GM18507 (cell line): Measurements from ENCODE around the gene DCDC2C.
"Not testable (repeated sequence)": the region's sequence is repeated elsewhere in the genome, so short reads cannot be mapped to it uniquely, and the experiment has no call there.

Experiments used
- DNase-seq: peaks from one replicate; pipeline ENCODE4 v3.0.0; 2011; ENCODE audit warnings: low read depth; ENCODE audit not compliant: insufficient read length; ENCODE audit errors: extremely low spot score
- FAIRE-seq: peaks from 2 replicates; lab custom pipeline; 2011; peaks lifted over from hg19 to GRCh38; lab: Jason Lieb, UNC

Gene DCDC2C

DNA sequence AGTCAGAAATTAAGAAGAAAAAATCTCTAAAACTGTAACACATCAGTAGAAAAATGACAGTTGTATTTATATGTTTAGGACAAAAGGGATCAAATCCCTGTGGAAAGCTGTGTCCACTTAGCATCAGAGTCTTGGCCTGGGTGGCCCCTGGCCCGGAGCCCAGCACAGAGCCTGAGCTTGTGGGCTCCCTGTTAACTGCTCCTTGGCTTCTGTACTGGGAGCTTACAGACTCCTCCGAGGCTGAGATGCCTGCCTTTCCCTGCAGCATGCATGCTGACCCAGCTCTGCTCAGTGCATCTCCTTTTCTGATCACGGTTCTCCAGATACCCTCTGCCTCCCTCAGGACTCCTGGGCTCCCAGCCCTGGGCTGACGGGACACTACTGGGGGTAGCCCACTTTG is 98.1 kb downstream of the DCDC2C start:
- FAIRE-seq (no peak), DNase-seq (no peak)

- FAIRE-seq (no peak), DNase-seq (no peak)
These were observed 102.0 kb downstream of the DCDC2C start for GRCh38 chr2:3805201-3805939.

DNA sequence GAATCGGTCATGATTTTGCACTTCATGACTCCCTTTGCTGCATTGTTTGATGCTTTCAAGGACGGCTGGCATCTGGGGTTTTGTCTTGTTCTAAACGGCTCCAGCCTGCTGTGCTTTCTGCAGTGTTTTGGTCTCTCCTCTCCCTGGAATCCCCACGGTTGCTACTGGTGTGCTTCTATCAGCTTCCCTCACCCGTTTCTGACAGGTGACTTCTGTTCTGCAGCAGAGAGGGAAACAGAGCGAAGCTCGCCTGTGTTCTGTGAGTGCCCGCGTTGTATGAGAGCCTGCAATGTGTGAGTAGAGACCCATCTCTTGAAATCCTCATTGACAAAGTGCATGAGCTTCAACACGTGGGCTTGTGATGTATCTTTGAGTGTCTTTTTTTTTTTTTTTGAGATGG is 102.8 kb downstream of the DCDC2C start:
- DNase-seq = no peak
- FAIRE-seq = no peak

GRCh38 chr2:3806730-3807129 is 103.4 kb downstream of the DCDC2C start:
- no peak for FAIRE-seq

DNA sequence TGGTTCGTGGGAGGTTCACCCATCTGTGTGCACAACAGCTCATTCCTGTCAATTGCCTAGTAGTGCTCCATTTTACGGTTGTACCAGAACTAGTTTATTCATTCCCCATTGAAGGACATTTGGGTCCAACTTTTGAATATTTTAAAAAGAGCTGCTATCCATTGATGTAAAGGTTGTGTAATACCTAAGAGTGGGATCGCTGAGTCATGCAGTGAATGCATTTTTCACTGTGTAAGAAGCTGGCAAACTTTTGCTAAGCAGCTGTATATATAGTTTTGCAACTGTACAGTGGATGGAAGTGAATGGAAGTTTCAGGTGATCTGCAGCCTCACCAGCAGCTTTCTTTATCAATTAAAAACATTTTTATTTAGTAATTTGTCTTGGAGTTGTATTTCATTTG is 104.5 kb downstream of the DCDC2C start:
- DNase-seq (no peak), FAIRE-seq (no peak)

More at GRCh38 chr2:3806730-3807129, 103.4 kb downstream of the DCDC2C start:
- DNase-seq = no peak

DNA sequence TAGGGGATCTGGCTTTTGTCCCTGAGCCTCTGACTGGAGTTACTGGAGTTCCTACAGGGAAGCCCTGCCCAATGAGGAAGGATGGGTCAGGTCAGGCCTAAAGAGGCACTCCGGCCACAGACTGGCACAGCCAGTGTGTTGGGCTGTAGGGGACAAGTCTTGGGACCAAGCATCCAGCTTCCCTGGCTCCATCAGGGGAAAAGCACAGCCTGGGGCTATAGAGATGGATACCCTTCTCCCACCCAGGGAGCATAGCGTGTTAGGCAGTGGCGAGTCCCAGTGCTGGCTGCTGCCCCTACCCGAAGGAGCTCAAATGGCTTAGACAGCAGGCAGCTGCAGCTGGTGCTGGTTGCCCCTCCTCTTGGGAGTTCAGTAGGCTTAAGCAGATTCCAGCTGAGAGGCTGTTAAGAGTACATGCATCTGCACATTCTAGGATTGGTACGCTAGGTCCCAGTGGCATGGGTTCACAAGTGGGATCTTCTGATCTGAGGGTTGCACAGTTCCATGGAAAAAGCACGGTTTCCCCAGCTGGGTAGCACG is 111.4 kb downstream of the DCDC2C start:
- DNase-seq (no peak), FAIRE-seq (no peak)

DNA sequence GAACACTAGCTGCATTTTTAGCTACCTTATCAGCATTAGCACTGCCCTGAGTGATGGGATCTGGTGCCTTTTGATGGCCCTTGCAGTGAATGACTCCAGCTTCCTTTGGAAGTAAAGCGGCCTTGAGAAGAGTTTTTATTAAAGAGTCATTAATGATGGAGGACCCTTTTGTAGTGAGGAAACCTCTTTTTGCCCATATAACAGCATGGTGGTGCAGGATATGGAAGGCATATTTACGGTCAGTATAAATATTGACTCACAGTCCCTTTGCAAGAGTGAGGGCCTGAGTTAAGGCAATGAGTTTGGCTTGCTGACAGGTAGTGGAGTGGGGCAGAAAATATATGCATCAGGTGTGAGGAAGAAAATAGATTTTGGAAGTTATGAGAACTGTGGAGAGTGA is 113.8 kb downstream of the DCDC2C start:
- FAIRE-seq, DNase-seq: not testable (repeated sequence)

DNA sequence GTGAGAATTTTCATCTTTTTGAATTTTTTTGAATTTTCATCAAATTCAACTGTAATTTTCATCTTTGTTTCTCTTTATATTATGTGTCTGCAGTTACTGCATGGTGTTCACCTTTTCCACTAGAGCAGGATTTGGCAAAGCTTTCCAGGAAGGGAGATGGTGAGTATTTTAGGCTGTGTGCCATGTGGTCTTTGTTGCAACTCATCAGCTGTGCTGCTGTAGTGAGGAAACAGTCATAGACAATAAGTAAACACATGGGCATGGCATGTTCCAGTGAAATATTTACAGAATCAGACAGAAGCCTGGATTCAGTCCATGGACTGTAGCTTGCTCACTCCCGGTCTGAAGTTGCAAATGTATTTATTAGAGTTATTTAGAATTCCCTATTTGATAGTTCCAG is 120.4 kb downstream of the DCDC2C start:
- no peak for DNase-seq
- no peak for FAIRE-seq

GRCh38 chr2:3827673-3828575 is 124.5 kb downstream of the DCDC2C start:
- FAIRE-seq (peak; percentile 42), DNase-seq (no peak)

DNA sequence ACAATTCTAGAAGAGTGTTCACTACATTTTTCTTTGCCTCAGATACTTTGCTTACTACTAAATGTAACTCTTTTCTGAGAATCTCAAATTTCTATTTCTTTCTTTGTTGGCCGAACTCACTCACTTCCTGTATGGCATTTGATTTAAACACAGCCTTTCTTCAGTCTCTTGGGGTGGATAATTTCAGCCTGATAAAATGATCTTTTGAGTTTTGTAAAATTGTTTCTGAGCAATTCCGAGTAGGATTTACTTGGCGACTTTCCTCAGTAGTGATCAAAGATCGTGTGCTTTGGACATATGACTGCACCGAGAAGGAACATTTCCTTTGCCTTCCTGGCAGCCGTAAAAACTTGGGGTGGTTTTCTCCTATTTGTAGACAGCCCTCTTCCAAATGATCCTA is 127.4 kb downstream of the DCDC2C start:
- DNase-seq (no peak), FAIRE-seq (no peak)

GRCh38 chr2:3837086-3837485 is 133.7 kb downstream of the DCDC2C start:
- DNase-seq = no peak
- FAIRE-seq = no peak

GRCh38 chr2:3838348-3838747 is 135.0 kb downstream of the DCDC2C start:
- DNase-seq (no peak), FAIRE-seq (no peak)

DNA sequence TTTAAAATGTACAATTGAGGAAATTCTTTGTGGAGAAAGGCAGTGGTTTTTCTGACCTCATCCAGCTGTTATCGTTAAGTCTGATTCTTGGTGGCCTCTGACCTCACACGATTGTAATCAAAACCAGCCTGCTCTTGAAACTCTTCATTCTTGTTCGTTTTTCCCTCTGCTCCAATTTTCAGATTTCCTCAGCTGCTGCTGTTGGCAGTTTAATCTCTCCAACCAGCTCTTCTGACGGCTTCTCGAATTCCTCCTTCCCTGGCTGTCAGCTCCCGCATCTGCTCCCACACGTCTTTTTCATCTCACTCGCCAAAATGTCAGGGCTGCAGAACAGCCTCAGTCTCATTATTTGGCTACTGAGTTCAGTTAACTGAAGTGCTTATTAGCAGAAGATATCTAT is 136.1 kb downstream of the DCDC2C start:
- DNase-seq (no peak), FAIRE-seq (no peak)

GRCh38 chr2:3840611-3841155 is 137.3 kb downstream of the DCDC2C start:
- no peak for DNase-seq
- no peak for FAIRE-seq

DNA sequence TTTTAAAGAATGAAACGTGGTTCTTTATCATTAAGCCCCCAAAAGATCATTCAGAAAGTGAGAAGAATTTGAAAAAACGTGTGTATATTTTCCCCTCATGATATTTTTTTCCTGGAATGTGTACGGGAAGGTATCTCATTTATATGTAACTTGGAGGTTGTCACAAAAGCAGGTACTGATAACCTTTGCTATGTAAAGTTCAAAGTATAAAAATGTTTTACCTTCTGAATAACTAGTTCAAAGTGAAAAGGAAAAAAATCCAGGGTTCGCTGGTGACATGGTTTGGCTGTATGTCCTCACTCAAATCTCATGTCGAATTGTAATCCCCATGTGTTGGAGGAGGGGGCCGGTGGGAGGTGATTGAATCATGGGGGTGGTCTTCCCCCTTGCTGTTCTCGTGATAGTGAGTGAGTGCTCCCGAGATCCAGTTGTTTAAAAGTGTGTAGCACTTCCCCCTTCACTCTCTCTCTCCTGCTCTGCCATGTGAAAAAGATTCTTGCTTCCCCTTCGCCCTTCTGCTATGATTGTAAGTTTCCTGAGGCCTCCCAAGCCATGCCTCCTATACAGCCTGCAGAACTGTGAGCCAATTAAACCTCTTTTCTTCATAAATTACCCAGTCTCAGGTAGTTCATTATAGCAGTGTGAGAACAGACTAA is 144.2 kb downstream of the DCDC2C start:
- no peak for FAIRE-seq

DNA sequence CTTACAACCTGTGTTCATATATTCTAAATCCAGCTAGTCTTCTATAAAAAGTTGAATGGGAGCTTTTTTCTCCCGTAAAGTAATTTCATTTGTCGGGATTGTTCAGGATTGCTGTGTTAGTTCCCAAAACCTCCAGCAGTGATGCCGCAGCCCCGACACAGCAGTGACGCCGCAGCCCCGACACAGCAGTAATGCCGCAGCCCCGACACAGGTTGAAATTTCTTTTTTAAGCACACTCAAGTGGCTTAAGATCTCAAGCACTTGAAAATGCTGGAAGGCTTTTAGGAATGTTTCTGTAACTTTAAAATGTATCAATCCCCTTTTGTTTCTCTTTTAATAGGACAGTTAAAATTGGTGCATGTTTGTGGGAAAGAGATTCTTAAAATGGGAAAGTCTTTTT is 145.4 kb downstream of the DCDC2C start:
- DNase-seq (no peak), FAIRE-seq (no peak)

More for the DNA sequence above, 144.2 kb downstream of the DCDC2C start:
- DNase-seq = no peak

- FAIRE-seq (no peak), DNase-seq (no peak)
These were observed 145.8 kb downstream of the DCDC2C start for GRCh38 chr2:3849213-3849612.

GRCh38 chr2:3857576-3857975 is 154.2 kb downstream of the DCDC2C start:
- DNase-seq = no peak
- FAIRE-seq = no peak

GRCh38 chr2:3864943-3865865 is 161.8 kb downstream of the DCDC2C start:
- no peak for FAIRE-seq
- no peak for DNase-seq
